ENCODE results near the gene GCK.

Gene GCK

GRCh38 chr7:44217852-44218402 is 28.7 kb upstream of the GCK start:
- no peak for TF ChIP-seq FOXP2 (optimal IDR thresholded peaks at IDR 0.05; ENCODE audit: borderline replicate concordance, extremely low read depth, extremely low read length, insufficient read depth)
- TF ChIP-seq TAF1 (IDR thresholded peaks at IDR 0.05; ENCODE audit: borderline replicate concordance, insufficient read depth, low read length) = no peak
- no peak for TF ChIP-seq POLR2AphosphoS5 (IDR thresholded peaks at IDR 0.05; ENCODE audit: low read depth, low read length)
- TF ChIP-seq REST (IDR thresholded peaks at IDR 0.05; ENCODE audit: insufficient read depth in 1 of 2, low read depth in 2 of 2, low read length in 2 of 2) = no peak
- TF ChIP-seq SIN3A (IDR thresholded peaks at IDR 0.05; ENCODE audit: borderline replicate concordance, insufficient read depth, low read length) = no peak

- TF ChIP-seq REST (IDR thresholded peaks at IDR 0.05; ENCODE audit: insufficient read depth in 1 of 2, low read depth in 2 of 2, low read length in 2 of 2) = no peak
- TF ChIP-seq POLR2AphosphoS5 (IDR thresholded peaks at IDR 0.05; ENCODE audit: low read depth, low read length) = no peak
- TF ChIP-seq TAF1 (IDR thresholded peaks at IDR 0.05; ENCODE audit: borderline replicate concordance, insufficient read depth, low read length) = no peak
- no peak for TF ChIP-seq SIN3A (IDR thresholded peaks at IDR 0.05; ENCODE audit: borderline replicate concordance, insufficient read depth, low read length)
Measured at GRCh38 chr7:44217223-44217714, 28.0 kb upstream of the GCK start.

DNA sequence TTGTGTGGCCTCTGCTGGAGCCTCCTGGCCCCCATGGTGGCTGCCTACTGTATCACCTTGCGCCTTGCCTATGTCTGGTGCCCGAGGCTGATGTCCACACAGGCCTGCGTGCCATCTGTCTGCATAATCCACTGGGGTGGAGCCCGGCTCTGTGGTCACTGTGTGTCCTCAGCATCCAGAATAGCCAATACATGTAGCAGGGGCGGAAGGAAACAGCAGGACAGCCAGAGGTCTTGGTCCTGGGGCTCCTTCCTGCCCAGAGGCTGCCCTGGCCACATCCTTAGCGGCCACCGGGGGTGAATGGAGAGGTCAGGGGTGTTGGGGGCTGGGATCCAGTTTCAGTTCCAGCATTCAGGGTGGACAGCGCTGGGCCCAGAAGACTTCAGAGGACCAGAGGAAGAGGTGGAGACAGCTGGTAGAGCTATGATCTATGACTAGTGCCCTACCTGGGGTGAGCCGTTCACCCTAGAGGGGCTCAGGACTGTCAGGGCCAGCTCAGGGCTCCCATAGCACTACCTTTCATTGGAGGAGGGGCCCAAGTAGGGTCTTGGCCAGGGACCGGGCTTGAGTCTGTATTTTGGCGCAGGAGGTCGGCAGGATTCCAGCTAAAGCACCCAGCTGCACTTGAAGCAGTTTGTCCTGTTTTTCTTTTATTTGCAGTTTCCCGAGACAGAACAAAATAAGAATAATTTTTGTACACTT is 27.4 kb upstream of the GCK start:
- TF ChIP-seq POLR2AphosphoS5 (IDR thresholded peaks at IDR 0.05; ENCODE audit: low read depth, low read length) = no peak
- no peak for TF ChIP-seq SIN3A (IDR thresholded peaks at IDR 0.05; ENCODE audit: borderline replicate concordance, insufficient read depth, low read length)
- no peak for TF ChIP-seq TAF1 (IDR thresholded peaks at IDR 0.05; ENCODE audit: borderline replicate concordance, insufficient read depth, low read length)
- no peak for TF ChIP-seq REST (IDR thresholded peaks at IDR 0.05; ENCODE audit: insufficient read depth in 1 of 2, low read depth in 2 of 2, low read length in 2 of 2)
- no peak for TF ChIP-seq FOXP2 (optimal IDR thresholded peaks at IDR 0.05; ENCODE audit: borderline replicate concordance, extremely low read depth, extremely low read length, insufficient read depth)

- TF ChIP-seq SIN3A (IDR thresholded peaks at IDR 0.05; ENCODE audit: borderline replicate concordance, insufficient read depth, low read length) (no peak), TAF1 (IDR thresholded peaks at IDR 0.05; ENCODE audit: borderline replicate concordance, insufficient read depth, low read length) (no peak), REST (IDR thresholded peaks at IDR 0.05; ENCODE audit: insufficient read depth in 1 of 2, low read depth in 2 of 2, low read length in 2 of 2) (no peak), FOXP2 (optimal IDR thresholded peaks at IDR 0.05; ENCODE audit: borderline replicate concordance, extremely low read depth, extremely low read length, insufficient read depth) (no peak), POLR2AphosphoS5 (IDR thresholded peaks at IDR 0.05; ENCODE audit: low read depth, low read length) (no peak)
Measured at GRCh38 chr7:44216019-44216418, 26.8 kb upstream of the GCK start.
